GM21619 (cell line): ENCODE measurements around the gene RNF39.
A peak's percentile ranks its signal among the peaks of the same experiment; 100 is the strongest.
"Not testable (repeated sequence)": the region's sequence is repeated elsewhere in the genome, so short reads cannot be mapped to it uniquely, and the experiment has no call there.

Experiments
- ATAC-seq: cut with Tn5 transposase; IDR thresholded peaks from one replicate; pipeline ENCODE4 v1.9.1; 2021; ENCODE audit not compliant: unreplicated experiment

The RNF39 gene

GRCh38 chr6:30075094-30075789, at the start of gene RNF39:
Gene RNF39 (minus strand): TSS chr6:30075769. CDS start chr6:30075585, 184 bp downstream.
- ATAC-seq = no peak

DNA sequence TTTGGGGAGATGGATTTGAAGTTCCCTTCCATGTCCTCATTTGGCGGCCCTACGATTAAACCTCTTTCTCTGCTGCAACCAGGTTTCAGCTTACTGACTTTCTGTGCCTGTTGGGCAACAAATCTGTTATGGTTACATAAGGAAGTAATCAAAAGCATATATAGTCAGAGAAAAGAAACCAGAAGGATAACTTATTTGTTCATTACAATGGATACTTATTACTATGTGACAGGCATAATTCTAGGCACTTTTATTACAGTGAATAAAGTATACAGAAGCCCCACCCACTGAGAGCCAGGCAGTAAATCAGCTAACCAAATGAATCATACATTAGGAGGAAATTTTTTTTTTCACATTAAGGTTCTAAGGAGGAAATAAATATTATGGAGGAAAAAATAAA, 46.9 kb upstream of the RNF39 start:
- no peak for ATAC-seq

GRCh38 chr6:30121446-30122366, 46.1 kb upstream of the RNF39 start:
- no peak for ATAC-seq

DNA sequence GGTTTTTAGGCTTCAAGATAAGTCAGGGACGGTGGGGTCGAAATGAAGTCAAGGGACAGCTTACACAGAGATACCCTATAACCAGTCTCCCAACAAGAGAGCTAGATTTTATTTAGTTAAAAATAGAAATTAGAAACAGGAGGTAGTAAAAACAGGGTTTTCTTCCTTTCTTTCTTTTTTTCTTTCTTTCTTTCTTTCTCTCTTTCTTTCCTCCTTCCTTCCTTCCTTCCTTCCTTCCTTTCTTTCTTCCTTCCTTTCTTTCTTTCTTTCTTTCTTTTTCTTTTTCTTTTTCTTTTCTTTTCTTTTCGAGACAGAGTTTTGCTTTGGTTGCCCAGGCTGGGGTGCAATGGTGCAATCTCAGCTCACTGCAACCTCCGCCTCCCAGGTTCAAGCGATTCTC, 43.1 kb upstream of the RNF39 start:
- ATAC-seq = not testable (repeated sequence)

DNA sequence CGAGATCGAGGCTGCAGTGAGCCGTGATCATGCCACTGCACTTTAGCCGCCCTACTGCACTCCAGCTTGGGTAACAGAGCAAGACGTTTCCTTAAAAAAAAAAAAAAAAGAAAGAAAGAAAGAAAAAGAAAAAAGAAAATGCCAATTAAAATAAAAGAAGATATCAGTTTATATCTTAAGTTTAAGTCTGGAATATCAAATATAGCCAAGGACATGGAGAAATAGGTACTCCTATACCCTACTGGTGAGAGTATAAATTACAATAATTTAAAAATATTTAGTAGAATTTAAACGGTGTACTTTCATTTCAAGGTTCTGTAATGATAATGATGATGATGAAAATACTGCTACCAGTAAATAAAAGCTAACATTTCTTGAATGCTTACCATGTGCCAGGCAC, 41.2 kb upstream of the RNF39 start:
- no peak for ATAC-seq

GRCh38 chr6:30113841-30114240, 38.3 kb upstream of the RNF39 start:
- no peak for ATAC-seq

GRCh38 chr6:30113003-30113759, 37.6 kb upstream of the RNF39 start, which contains the start of gene TRIM31:
Gene TRIM31 (minus strand): TSS chr6:30113090. CDS start chr6:30112805, 285 bp downstream.
- no peak for ATAC-seq

DNA sequence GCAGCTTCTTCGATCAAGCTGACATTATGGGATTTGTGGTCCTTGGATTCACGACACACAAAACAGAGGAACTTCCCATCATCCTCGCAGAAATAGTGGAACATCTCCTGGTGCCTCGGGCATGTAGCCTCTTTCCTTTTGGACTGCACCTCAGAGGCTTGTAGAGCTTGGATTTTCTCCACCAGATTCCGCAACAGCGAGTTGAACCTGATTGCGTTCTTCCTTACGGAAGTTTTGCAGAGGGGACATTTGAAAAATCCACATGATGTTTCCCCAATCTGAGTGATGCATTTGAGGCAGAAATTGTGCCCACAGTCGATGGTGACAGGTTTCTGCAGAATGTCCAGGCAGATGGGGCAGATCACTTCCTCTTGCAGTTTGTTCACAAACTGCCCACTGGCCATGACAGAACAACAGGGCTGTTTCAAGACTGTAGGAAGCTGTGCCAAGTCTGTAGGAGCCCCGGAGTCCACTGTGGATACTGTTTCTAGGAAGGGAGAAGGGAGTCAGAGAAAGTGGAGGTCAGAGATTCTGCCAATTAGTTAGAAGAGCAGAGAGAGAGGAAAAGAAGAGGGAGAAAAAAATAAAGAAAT, 36.9 kb upstream of the RNF39 start:
- ATAC-seq = no peak

DNA sequence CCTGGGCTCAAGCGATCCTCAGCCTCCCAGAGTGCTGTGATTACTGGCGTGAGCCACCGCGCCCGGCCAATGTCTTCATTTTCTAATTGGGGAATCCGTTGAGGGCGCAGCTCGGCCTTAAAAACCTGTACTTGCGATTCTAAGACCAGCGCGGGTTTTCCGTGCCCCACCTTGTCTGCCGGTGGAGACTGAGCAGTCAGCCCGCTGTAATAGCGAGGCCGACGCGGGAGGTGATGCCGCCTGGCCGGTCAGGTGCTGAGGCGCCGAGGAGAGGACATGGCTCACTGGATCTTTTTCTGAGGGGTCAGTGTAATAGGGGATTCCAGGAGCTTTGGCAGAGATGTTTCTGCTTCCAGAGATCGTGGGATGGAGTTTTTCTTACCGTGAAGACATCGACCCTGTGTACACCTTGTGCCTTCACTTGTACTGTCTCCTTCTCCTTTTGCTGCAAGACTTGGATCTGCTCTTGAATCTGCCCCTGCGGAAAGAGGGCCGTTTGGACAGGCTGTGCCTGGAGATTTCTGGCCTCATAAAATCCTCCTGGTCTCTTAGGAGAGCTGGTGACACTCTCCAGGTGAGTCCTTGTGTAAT, 35.8 kb upstream of the RNF39 start:
- no peak for ATAC-seq

GRCh38 chr6:30104661-30105060, 29.1 kb upstream of the RNF39 start:
- ATAC-seq = no peak

- ATAC-seq = no peak
These were observed 28.3 kb upstream of the RNF39 start for GRCh38 chr6:30103872-30104179.

- ATAC-seq = no peak
These were observed 27.7 kb upstream of the RNF39 start for GRCh38 chr6:30102970-30103871.

DNA sequence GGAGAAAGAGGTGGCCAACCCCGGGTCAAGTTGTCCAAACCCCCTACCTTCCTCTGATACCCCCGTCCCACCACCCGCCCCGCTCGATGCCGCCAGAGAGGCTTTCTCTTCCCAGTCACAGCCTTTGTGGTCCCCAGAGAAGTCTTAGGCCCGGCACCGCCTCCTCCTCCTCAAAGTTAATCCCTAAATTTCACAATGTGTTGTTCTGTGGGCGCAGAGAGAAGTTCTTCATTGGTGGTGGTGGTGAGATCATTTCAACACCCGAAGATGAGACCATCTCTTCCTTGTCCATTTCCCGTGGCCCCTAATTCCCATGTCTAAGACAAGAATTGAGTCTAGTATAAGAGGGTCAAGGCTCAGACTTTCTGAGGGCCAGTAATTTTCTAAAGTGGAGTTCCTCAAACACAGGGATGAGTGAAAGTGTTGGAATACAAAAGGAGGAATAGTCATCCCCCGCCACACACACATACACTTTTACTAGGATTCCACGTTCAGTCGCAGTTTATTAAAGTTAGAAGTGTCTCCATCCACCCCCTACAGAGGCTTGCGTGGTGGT, 26.9 kb upstream of the RNF39 start:
- ATAC-seq = no peak

GRCh38 chr6:30101444-30102413, 26.2 kb upstream of the RNF39 start:
- peak; percentile 66 for ATAC-seq

GRCh38 chr6:30100585-30101443, 25.2 kb upstream of the RNF39 start:
- ATAC-seq = no peak

- ATAC-seq = no peak
These were observed 24.6 kb upstream of the RNF39 start for GRCh38 chr6:30100154-30100553.
